SK-N-SH (cell line): ENCODE data around the gene CDS1.

Experiments used
- CTCF ChIP-seq: fragments of 200-600 bp; sonication (generic); IDR thresholded peaks from 2 replicates; pipeline ENCODE4 v1.6.1; 2017; ENCODE audit warnings: antibody characterized with exemption, mild to moderate bottlenecking, moderate library complexity
- EZH2phosphoT487 ChIP-seq: fragments of 200-600 bp; sonication (generic); IDR thresholded peaks from 2 replicates; pipeline ENCODE4 v1.6.1; 2017; ENCODE audit warnings: low read depth, mixed run types, mild to moderate bottlenecking, antibody characterized with exemption, moderate library complexity, borderline replicate concordance
- FOSL2 ChIP-seq: IDR thresholded peaks from 2 replicates; pipeline ENCODE4 v1.4.0; 2012; ENCODE audit warnings: low read depth, mild to moderate bottlenecking, moderate library complexity, borderline replicate concordance
- GABPA ChIP-seq: IDR thresholded peaks from 2 replicates; pipeline ENCODE4 v1.4.0; 2012; ENCODE audit warnings: low read depth, mild to moderate bottlenecking
- GATA2 ChIP-seq: sonication (generic); formaldehyde crosslinking; IDR thresholded peaks from 2 replicates; pipeline ENCODE4 v1.5.0; 2020; ENCODE audit warnings: mild to moderate bottlenecking, missing genetic modification reagents
- MEF2A ChIP-seq: IDR thresholded peaks from 2 replicates; pipeline ENCODE4 v1.4.0; 2012; ENCODE audit warnings: low read depth, borderline replicate concordance
- POLR2AphosphoS5 ChIP-seq: IDR thresholded peaks from 2 replicates; pipeline ENCODE4 v1.6.1; 2012; ENCODE audit warnings: low read depth, low read length
- RCOR1 ChIP-seq: fragments of 150-350 bp; IDR thresholded peaks from 2 replicates; pipeline ENCODE4 v1.6.1; 2017; ENCODE audit warnings: antibody characterized with exemption, low read length
- TAF1 ChIP-seq: IDR thresholded peaks from 2 replicates; pipeline ENCODE4 v1.6.1; 2012; ENCODE audit warnings: low read depth, mild to moderate bottlenecking, low read length, moderate library complexity, borderline replicate concordance
- USF1 ChIP-seq: IDR thresholded peaks from 2 replicates; pipeline ENCODE4 v1.4.0; 2012; ENCODE audit warnings: low read depth, borderline replicate concordance
- YY1 ChIP-seq: IDR thresholded peaks from 2 replicates; pipeline ENCODE4 v1.4.0; 2012; ENCODE audit warnings: low read depth, mild to moderate bottlenecking
- ZBTB33 ChIP-seq: IDR thresholded peaks from 2 replicates; pipeline ENCODE4 v1.4.0; 2012; ENCODE audit warnings: low read depth, borderline replicate concordance
- TF ChIP-seq, protein P1 (sequence below): fragments of 150-350 bp; IDR thresholded peaks from 2 replicates; pipeline ENCODE4 v1.6.1; 2017; ENCODE audit warnings: antibody characterized with exemption, low read length, low read depth, borderline replicate concordance

- TF ChIP-seq FOSL2 (no peak), CTCF (no peak), ZBTB33 (no peak), EZH2phosphoT487 (no peak), TAF1 (no peak), GATA2 (no peak), POLR2AphosphoS5 (no peak), MEF2A (no peak), USF1 (no peak), YY1 (no peak), RCOR1 (no peak), GABPA (no peak)
- TF ChIP-seq, protein P1, sequence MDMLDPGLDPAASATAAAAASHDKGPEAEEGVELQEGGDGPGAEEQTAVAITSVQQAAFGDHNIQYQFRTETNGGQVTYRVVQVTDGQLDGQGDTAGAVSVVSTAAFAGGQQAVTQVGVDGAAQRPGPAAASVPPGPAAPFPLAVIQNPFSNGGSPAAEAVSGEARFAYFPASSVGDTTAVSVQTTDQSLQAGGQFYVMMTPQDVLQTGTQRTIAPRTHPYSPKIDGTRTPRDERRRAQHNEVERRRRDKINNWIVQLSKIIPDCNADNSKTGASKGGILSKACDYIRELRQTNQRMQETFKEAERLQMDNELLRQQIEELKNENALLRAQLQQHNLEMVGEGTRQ: no peak
Observed at GRCh38 chr4:84690481-84690880, 107.6 kb downstream of the CDS1 start.
